ENCODE data around the gene SRP14.
"Not testable (repeated sequence)": the region's sequence is repeated elsewhere in the genome, so short reads cannot be mapped to it uniquely, and the experiment has no call there.

Gene SRP14

GRCh38 chr15:39997031-39997430, 42.0 kb downstream of the SRP14 start:
- no peak for ATAC-seq (replicated peaks; ENCODE audit: extremely low read depth, poor library complexity, severe bottlenecking)
- no peaks in the 10 kb centered on the region for H3K9me3 Mint-ChIP-seq
- H3K27ac Mint-ChIP-seq (ENCODE audit: low read depth) = no peak overlapping the region
- DNase-seq (ENCODE audit: low spot score in 2 of 2) = no peak
- no peaks in the 10 kb centered on the region for H3K4me1 Mint-ChIP-seq
- H3K4me3 Mint-ChIP-seq = no peak overlapping the region
- H3K36me3 Mint-ChIP-seq (ENCODE audit: insufficient read depth) = peaks cover 12% of the 10 kb centered on the region
- no peaks in the 10 kb centered on the region for H3K27me3 Mint-ChIP-seq

GRCh38 chr15:39996228-39996627, 42.8 kb downstream of the SRP14 start:
- not testable (repeated sequence) for H3K27ac Mint-ChIP-seq (ENCODE audit: low read depth); ATAC-seq (replicated peaks; ENCODE audit: extremely low read depth, poor library complexity, severe bottlenecking); H3K9me3 Mint-ChIP-seq; H3K4me1 Mint-ChIP-seq; H3K27me3 Mint-ChIP-seq; H3K4me3 Mint-ChIP-seq; DNase-seq (ENCODE audit: low spot score in 2 of 2)
- H3K36me3 Mint-ChIP-seq (ENCODE audit: insufficient read depth) = peaks cover 12% of the 10 kb centered on the region

- H3K27me3 Mint-ChIP-seq; ATAC-seq (replicated peaks; ENCODE audit: extremely low read depth, poor library complexity, severe bottlenecking); H3K4me3 Mint-ChIP-seq; H3K4me1 Mint-ChIP-seq; DNase-seq (ENCODE audit: low spot score in 2 of 2); H3K9me3 Mint-ChIP-seq; H3K27ac Mint-ChIP-seq (ENCODE audit: low read depth): not testable (repeated sequence)
- H3K36me3 Mint-ChIP-seq (ENCODE audit: insufficient read depth) = peaks cover 17% of the 10 kb centered on the region
Observed at GRCh38 chr15:39992953-39993352, 46.0 kb downstream of the SRP14 start.

GRCh38 chr15:39990706-39991105, 48.3 kb downstream of the SRP14 start:
- ATAC-seq (replicated peaks; ENCODE audit: extremely low read depth, poor library complexity, severe bottlenecking) (no peak), DNase-seq (ENCODE audit: low spot score in 2 of 2) (no peak)
- Mint-ChIP-seq H3K4me3 (no peak overlapping the region), H3K9me3 (no peaks in the 10 kb centered on the region), H3K4me1 (no peaks in the 10 kb centered on the region), H3K27ac (ENCODE audit: low read depth) (peak overlapping the region; percentile 56), H3K27me3 (no peaks in the 10 kb centered on the region), H3K36me3 (ENCODE audit: insufficient read depth) (peaks cover 14% of the 10 kb centered on the region)

GRCh38 chr15:39987821-39988220, 51.2 kb downstream of the SRP14 start:
- DNase-seq (ENCODE audit: low spot score in 2 of 2) = no peak
- H3K36me3 Mint-ChIP-seq (ENCODE audit: insufficient read depth) = peaks cover 12% of the 10 kb centered on the region

More at GRCh38 chr15:39987821-39988220, 51.2 kb downstream of the SRP14 start:
- no peak for ATAC-seq (replicated peaks; ENCODE audit: extremely low read depth, poor library complexity, severe bottlenecking)
- no peak overlapping the region for H3K27ac Mint-ChIP-seq (ENCODE audit: low read depth)
- H3K4me1 Mint-ChIP-seq = no peaks in the 10 kb centered on the region
- H3K27me3 Mint-ChIP-seq = no peaks in the 10 kb centered on the region
- H3K9me3 Mint-ChIP-seq = no peaks in the 10 kb centered on the region
- no peak overlapping the region for H3K4me3 Mint-ChIP-seq
